Medulla oblongata (tissue), 1 donor: Measurements from ENCODE around the gene EBLN1.

ENCODE experiments used
- DNase-seq: peaks from one replicate; pipeline ENCODE4 v3.0.0-alpha.2; 2015; ENCODE audit errors: extremely low spot score

Gene EBLN1

GRCh38 chr10:22217842-22218241, at the start of gene EBLN1:
EBLN1 (minus strand) TSS chr10:22218015; CDS start chr10:22209983, 8,032 bp downstream.
- DNase-seq, result no peak

GRCh38 chr10:22265839-22266537, 48.2 kb upstream of the EBLN1 start:
- DNase-seq, result no peak

- no peak for DNase-seq
These were observed 45.3 kb upstream of the EBLN1 start for GRCh38 chr10:22263106-22263505.

- DNase-seq, result no peak
These were observed 41.5 kb upstream of the EBLN1 start for GRCh38 chr10:22259280-22259679.

GRCh38 chr10:22258471-22258870, 40.7 kb upstream of the EBLN1 start:
- peak; percentile 68 for DNase-seq

- DNase-seq, result peak; percentile 57
These were observed 35.7 kb upstream of the EBLN1 start for GRCh38 chr10:22253580-22253882.

- DNase-seq, result peak; percentile 59
These were observed 35.2 kb upstream of the EBLN1 start for GRCh38 chr10:22252801-22253579.

GRCh38 chr10:22252224-22252800, 34.5 kb upstream of the EBLN1 start:
- peak; percentile 89 for DNase-seq

GRCh38 chr10:22251751-22252223, 34.0 kb upstream of the EBLN1 start:
- no peak for DNase-seq

- DNase-seq, result peak; percentile 69
These were observed 33.3 kb upstream of the EBLN1 start for GRCh38 chr10:22250897-22251660.

GRCh38 chr10:22247636-22248035, 29.8 kb upstream of the EBLN1 start:
- DNase-seq, result no peak

- no peak for DNase-seq
These were observed 29.0 kb upstream of the EBLN1 start for GRCh38 chr10:22246680-22247391.

GRCh38 chr10:22245567-22245966, 27.8 kb upstream of the EBLN1 start:
- no peak for DNase-seq

- DNase-seq, result no peak
These were observed 27.0 kb upstream of the EBLN1 start for GRCh38 chr10:22244855-22245254.

- no peak for DNase-seq
These were observed 26.2 kb upstream of the EBLN1 start for GRCh38 chr10:22244001-22244400.

GRCh38 chr10:22243321-22243720, 25.5 kb upstream of the EBLN1 start:
- DNase-seq, result no peak

- DNase-seq, result no peak
These were observed 13.4 kb upstream of the EBLN1 start for GRCh38 chr10:22231260-22231659.

- DNase-seq, result peak; percentile 68
These were observed 12.5 kb upstream of the EBLN1 start for GRCh38 chr10:22230158-22230833.

- DNase-seq, result peak; percentile 49
These were observed 12.0 kb upstream of the EBLN1 start for GRCh38 chr10:22229802-22230157.

GRCh38 chr10:22228943-22229801, 11.4 kb upstream of the EBLN1 start:
- peak; percentile 95 for DNase-seq
